Head of caudate nucleus (tissue), 42 donors: ENCODE results near the gene ZFAND6.
A peak's percentile ranks its signal among the peaks of the same experiment; 100 is the strongest.
"Not testable (repeated sequence)": the region's sequence is repeated elsewhere in the genome, so short reads cannot be mapped to it uniquely, and the experiment has no call there.

Experiments used
- DNase-seq, 42 donors: peaks; one replicate each; pipeline versions ENCODE4 v3.0.0 to v3.0.0-alpha.2; 2020 to 2021; ENCODE audit warnings: mixed read lengths in 7 of 42
- intact Hi-C: fragments of 100-400 bp; cut with DNase I; formaldehyde crosslinking; loops from one replicate; pipeline ENCODE4 v1.15.0; 2022

Gene ZFAND6

GRCh38 chr15:80041494-80042253 lies 17.8 kb upstream of the ZFAND6 start:
- intact Hi-C loops, result no loop called here

GRCh38 chr15:80042568-80042967 lies 16.9 kb upstream of the ZFAND6 start:
- intact Hi-C loops, result no loop called here

More at GRCh38 chr15:80041494-80042253, 17.8 kb upstream of the ZFAND6 start:
- DNase-seq, result no peak

GRCh38 chr15:80045219-80045618 lies 14.3 kb upstream of the ZFAND6 start:
- intact Hi-C loops, DNase-seq: not testable (repeated sequence)

More at GRCh38 chr15:80042568-80042967, 16.9 kb upstream of the ZFAND6 start:
- DNase-seq, result no peak

- intact Hi-C loops, result no loop called here
Observed at GRCh38 chr15:80049046-80049445, 10.4 kb upstream of the ZFAND6 start.

GRCh38 chr15:80052597-80053304 lies 6.7 kb upstream of the ZFAND6 start:
- intact Hi-C loops, result no loop called here
- no peak for DNase-seq

More at GRCh38 chr15:80049046-80049445, 10.4 kb upstream of the ZFAND6 start:
- no peak for DNase-seq

- intact Hi-C loops, result no loop called here
- no peak for DNase-seq
Observed at GRCh38 chr15:80055933-80056332, 3.5 kb upstream of the ZFAND6 start.

- intact Hi-C loops, result no loop called here
- no peak for DNase-seq
Observed at GRCh38 chr15:80058044-80058443, 1.4 kb upstream of the ZFAND6 start.

- DNase-seq, result peak in 32 of 42 donors; percentile 11 to 84 (median 42)
- intact Hi-C loops, result loop anchor here (5.0 kb wide), 1 partner anchor 138 kb away; no protein-coding TSS in a partner anchor
Observed at GRCh38 chr15:80059786-80060355, 395 bp downstream of the ZFAND6 start.

GRCh38 chr15:80060356-80061006 lies 1.0 kb downstream of the ZFAND6 start:
- intact Hi-C loops, result loop anchor here (5.0 kb wide), 1 partner anchor 138 kb away; no protein-coding TSS in a partner anchor
- peak in 26 of 42 donors; percentile 7 to 55 (median 22) for DNase-seq

- DNase-seq, result no peak
- intact Hi-C loops, result loop anchor here (5.0 kb wide), 1 partner anchor 139 kb away; no protein-coding TSS in a partner anchor
Observed at GRCh38 chr15:80061582-80061981, 2.1 kb downstream of the ZFAND6 start.

- intact Hi-C loops, result no loop called here
- no peak for DNase-seq
Observed at GRCh38 chr15:80066912-80067311, 7.4 kb downstream of the ZFAND6 start.

GRCh38 chr15:80068578-80068977 lies 9.1 kb downstream of the ZFAND6 start:
- intact Hi-C loops, result no loop called here
- DNase-seq, result no peak

- intact Hi-C loops, result loop anchor here (10.0 kb wide), 1 partner anchor 84 kb away; the partner anchor contains the start of gene FAH
Observed at GRCh38 chr15:80070840-80071239, 11.4 kb downstream of the ZFAND6 start.

GRCh38 chr15:80071652-80072051 lies 12.2 kb downstream of the ZFAND6 start:
- intact Hi-C loops, result loop anchor here (10.0 kb wide), 1 partner anchor 83 kb away; the partner anchor contains the start of gene FAH

More at GRCh38 chr15:80070840-80071239, 11.4 kb downstream of the ZFAND6 start:
- peak in 3 of 42 donors; percentile 9 to 38 (median 23) for DNase-seq

GRCh38 chr15:80072285-80072994 lies 13.0 kb downstream of the ZFAND6 start:
- DNase-seq, result peak in 9 of 42 donors; percentile 19 to 62 (median 43)
- intact Hi-C loops, result loop anchor here (10.0 kb wide), 1 partner anchor 82 kb away; the partner anchor contains the start of gene FAH

More at GRCh38 chr15:80071652-80072051, 12.2 kb downstream of the ZFAND6 start:
- DNase-seq, result no peak

- DNase-seq, result no peak
- intact Hi-C loops, result loop anchor here (10.0 kb wide), 1 partner anchor 82 kb away; the partner anchor contains the start of gene FAH
Observed at GRCh38 chr15:80073197-80073596, 13.7 kb downstream of the ZFAND6 start.

GRCh38 chr15:80076321-80077318 lies 17.1 kb downstream of the ZFAND6 start:
- DNase-seq, result no peak
- intact Hi-C loops, result loop anchor here (10.0 kb wide), 1 partner anchor 78 kb away; the partner anchor contains the start of gene FAH
